IMR-90 (cell line): ENCODE results near the gene COL4A2. TPM values are rescaled to one million over a fixed set of nuclear protein-coding genes. Genes with fewer than 3 reads are reported as not detected.

Experiments
- ATAC-seq: fragments of 200-7000 bp; cut with Tn5 transposase; 2 replicates; pipeline ENCODE4 v1.9.1; 2020; ENCODE audit warnings: low read depth, mild to moderate bottlenecking, moderate library complexity
- BruUV-seq: library from RNA; stranded (reverse); fragments of 400-500 nt; replicated peaks from 2 replicates; lab custom pipeline; 2021; lab: Mats Ljungman, UMichigan
- CTCF ChIA-PET: fragments of 300-600 bp; formaldehyde crosslinking; extraction: SDS; loops from one replicate; lab custom pipeline; 2021; ENCODE audit warnings: antibody characterized with exemption; lab: Yijun Ruan, JAX
- POLR2A ChIA-PET: fragments of 300-600 bp; sonication (Branson Sonifier 250); formaldehyde crosslinking; loops from one replicate; lab custom pipeline; 2022; ENCODE audit warnings: antibody characterized with exemption; ENCODE audit not compliant: unreplicated experiment; lab: Charles Lee
- DNase-seq: peaks from one replicate; pipeline ENCODE4 v3.0.0; 2013
- H2AFZ ChIP-seq: replicated peaks from 2 replicates; pipeline ENCODE3; 2013; ENCODE audit warnings: low read length, mild to moderate bottlenecking; ENCODE audit not compliant: poor library complexity
- H2AK5ac ChIP-seq: 2 replicates; pipeline ENCODE4 v1.6.1; 2013; ENCODE audit warnings: low read depth, low read length, inconsistent platforms
- H2AK9ac ChIP-seq: replicated peaks from 2 replicates; pipeline ENCODE3; 2013; ENCODE audit warnings: mild to moderate bottlenecking, low read depth, low read length, moderate library complexity; ENCODE audit not compliant: poor library complexity
- H2BK120ac ChIP-seq: 2 replicates; pipeline ENCODE4 v1.6.1; 2013; ENCODE audit warnings: low read depth, low read length, inconsistent platforms
- H2BK15ac ChIP-seq: 3 replicates; pipeline ENCODE4 v1.6.1; 2013; ENCODE audit warnings: low read depth, low read length, inconsistent platforms
- H2BK20ac ChIP-seq: 2 replicates; pipeline ENCODE4 v1.6.1; 2013; ENCODE audit warnings: low read depth, mild to moderate bottlenecking, inconsistent platforms, low read length, moderate library complexity
- H2BK5ac ChIP-seq: 2 replicates; pipeline ENCODE4 v1.6.1; 2013; ENCODE audit warnings: mild to moderate bottlenecking, low read depth, low read length, inconsistent platforms; ENCODE audit not compliant: poor library complexity, severe bottlenecking
- H3K14ac ChIP-seq: replicated peaks from 2 replicates; pipeline ENCODE4 v1.6.1; 2013; ENCODE audit warnings: low read depth, low read length, inconsistent platforms
- H3K18ac ChIP-seq: 2 replicates; pipeline ENCODE4 v1.6.1; 2013; ENCODE audit warnings: low read depth, low read length, control low read depth
- H3K23ac ChIP-seq: 2 replicates; pipeline ENCODE4 v1.6.1; 2013; ENCODE audit warnings: low read depth, low read length, inconsistent platforms
- H3K27ac ChIP-seq: 2 replicates; pipeline ENCODE4 v1.5.1; 2013; ENCODE audit warnings: mild to moderate bottlenecking, control low read depth, low read length; ENCODE audit not compliant: insufficient read depth
- H3K27me3 ChIP-seq: 2 replicates; pipeline ENCODE4 v1.6.1; 2013; ENCODE audit warnings: low read length; ENCODE audit not compliant: control insufficient read depth, insufficient read depth
- H3K36me3 ChIP-seq: 2 replicates; pipeline ENCODE4 v1.6.1; 2013; ENCODE audit warnings: low read length, mixed read lengths; ENCODE audit not compliant: control insufficient read depth, insufficient read depth
- H3K4ac ChIP-seq: 2 replicates; pipeline ENCODE4 v1.6.1; 2013; ENCODE audit warnings: low read depth, low read length, inconsistent platforms
- H3K4me1 ChIP-seq: 2 replicates; pipeline ENCODE4 v1.6.1; 2013; ENCODE audit warnings: low read length, mixed read lengths; ENCODE audit not compliant: control insufficient read depth, insufficient read depth
- H3K4me2 ChIP-seq: 2 replicates; pipeline ENCODE4 v1.6.1; 2013; ENCODE audit warnings: low read depth, mild to moderate bottlenecking, control low read depth, low read length, moderate library complexity
- H3K4me3 ChIP-seq: 2 replicates; pipeline ENCODE4 v1.5.1; 2013; ENCODE audit warnings: low read depth, mild to moderate bottlenecking, control low read depth, low read length, moderate library complexity; ENCODE audit not compliant: insufficient read depth
- H3K56ac ChIP-seq: 2 replicates; pipeline ENCODE4 v1.6.1; 2013; ENCODE audit warnings: low read length, inconsistent platforms; ENCODE audit not compliant: insufficient read depth; ENCODE audit errors: extremely low read depth
- H3K79me1 ChIP-seq, 2 experiments: 2 replicates each; pipeline ENCODE4 v1.6.1; 2013; ENCODE audit warnings: low read length in 2 of 2, inconsistent platforms in 1 of 2, low read depth in 1 of 2
- H3K9ac ChIP-seq: 2 replicates; pipeline ENCODE4 v1.6.1; 2013; ENCODE audit warnings: low read depth, low read length, control low read depth
- H3K9me1 ChIP-seq: 2 replicates; pipeline ENCODE4 v1.6.1; 2013; ENCODE audit warnings: low read length, inconsistent platforms; ENCODE audit not compliant: insufficient read depth
- H3K9me3 ChIP-seq: 2 replicates; pipeline ENCODE4 v1.6.1; 2013; ENCODE audit warnings: low read length; ENCODE audit not compliant: control insufficient read depth, insufficient read depth
- H4K20me1 ChIP-seq: 2 replicates; pipeline ENCODE4 v1.6.1; 2013; ENCODE audit warnings: low read length, inconsistent platforms; ENCODE audit not compliant: insufficient read depth
- H4K5ac ChIP-seq: 2 replicates; pipeline ENCODE4 v1.6.1; 2013; ENCODE audit warnings: mild to moderate bottlenecking, low read depth, low read length, control low read depth
- H4K8ac ChIP-seq, 2 experiments: 2 replicates each; pipeline ENCODE4 v1.6.1; 2013; ENCODE audit warnings: low read depth in 2 of 2, low read length in 2 of 2, control low read depth in 1 of 2, inconsistent platforms in 1 of 2
- H4K91ac ChIP-seq: 2 replicates; pipeline ENCODE4 v1.6.1; 2013; ENCODE audit warnings: low read depth, low read length, inconsistent platforms; ENCODE audit not compliant: insufficient read depth
- BHLHE40 ChIP-seq: fragments of 150-350 bp; IDR thresholded peaks from 2 replicates; pipeline ENCODE4 v1.6.1; 2016; ENCODE audit warnings: mild to moderate bottlenecking, low read depth, low read length
- CEBPB ChIP-seq: IDR thresholded peaks from 2 replicates; pipeline ENCODE4 v1.6.1; 2012; ENCODE audit warnings: low read depth, low read length, improper control_type of control experiment
- CHD1 ChIP-seq: IDR thresholded peaks from 2 replicates; pipeline ENCODE4 v1.6.1; 2012; ENCODE audit warnings: low read depth, low read length, improper control_type of control experiment
- CTCF ChIP-seq: conservative IDR thresholded peaks from 2 replicates; pipeline ENCODE4 v1.5.1; 2012; ENCODE audit warnings: mild to moderate bottlenecking, low read depth, low read length, improper control_type of control experiment
- FOS ChIP-seq: fragments of 150-350 bp; IDR thresholded peaks from 2 replicates; pipeline ENCODE4 v1.6.1; 2016; ENCODE audit warnings: low read depth, low read length
- MXI1 ChIP-seq: IDR thresholded peaks from 2 replicates; pipeline ENCODE4 v1.6.1; 2012; ENCODE audit warnings: low read depth, mild to moderate bottlenecking, low read length, moderate library complexity, borderline replicate concordance
- NFE2L2 ChIP-seq: fragments of 150-350 bp; IDR thresholded peaks from 2 replicates; pipeline ENCODE4 v1.6.1; 2016; ENCODE audit warnings: low read depth, mild to moderate bottlenecking, low read length
- POLR2A ChIP-seq: IDR thresholded peaks from 2 replicates; pipeline ENCODE4 v1.6.1; 2012; ENCODE audit warnings: mild to moderate bottlenecking, low read depth, low read length
- RAD21 ChIP-seq: IDR thresholded peaks from 2 replicates; pipeline ENCODE4 v1.6.1; 2012; ENCODE audit warnings: low read length, improper control_type of control experiment
- RCOR1 ChIP-seq: IDR thresholded peaks from 2 replicates; pipeline ENCODE4 v1.6.1; 2012; ENCODE audit warnings: mild to moderate bottlenecking, low read length, improper control_type of control experiment; ENCODE audit not compliant: insufficient replicate concordance
- RFX5 ChIP-seq: IDR thresholded peaks from 2 replicates; pipeline ENCODE4 v1.8.0; 2012; ENCODE audit warnings: low read depth, mild to moderate bottlenecking, low read length, moderate library complexity
- SMC3 ChIP-seq: fragments of 150-350 bp; IDR thresholded peaks from 2 replicates; pipeline ENCODE4 v1.6.1; 2016; ENCODE audit warnings: low read depth, mild to moderate bottlenecking, antibody characterized with exemption, low read length, moderate library complexity
- USF2 ChIP-seq: fragments of 150-350 bp; IDR thresholded peaks from 2 replicates; pipeline ENCODE4 v1.6.1; 2017; ENCODE audit warnings: mild to moderate bottlenecking, antibody characterized with exemption, low read length, low read depth
- WGBS, 2 experiments: methylation state at CpG; one replicate each; pipeline versions ENCODE4 v1.1.5 to v1.1.7; 2013; ENCODE audit warnings: missing lambda C conversion rate in 2 of 2; ENCODE audit not compliant: insufficient read length in 1 of 2; ENCODE audit errors: extremely low coverage in 2 of 2; 5-methylcytosine and 5-hydroxymethylcytosine counted together
- dilution Hi-C: fragments of 300-500 bp; cut with HindIII; formaldehyde crosslinking; loops from one replicate; pipeline ENCODE4 v1.14.3; 2018; ENCODE audit warnings: low sequenced_read_pairs; ENCODE audit not compliant: unreplicated experiment
- in situ Hi-C: fragments of 300-500 bp; cut with MboI; formaldehyde crosslinking; loops from 3 replicates; pipeline ENCODE4 v1.14.3; 2019; ENCODE audit warnings: low sequenced_read_pairs, inconsistent platforms, mixed read lengths
- intact Hi-C: fragments of 100-400 bp; cut with micrococcal nuclease; formaldehyde crosslinking; loops from 2 replicates; pipeline ENCODE4 v1.10.0; 2022
- polyA plus RNA-seq, 3 experiments: library from polyadenylated mRNA; depleted of rRNA; stranded (reverse); fragments of >200 nt; gene quantifications; 2 replicates each; pipeline ENCODE4 v1.2.3, GENCODE V29; 2012; ENCODE audit warnings: low replicate concordance in 1 of 3
- total RNA-seq: library from RNA; depleted of rRNA; stranded (reverse); fragments of >200 nt; gene quantifications from 2 replicates; pipeline ENCODE4 v1.2.3, GENCODE V29; 2012

Gene COL4A2
- total and polyA plus RNA-seq, 2 of the 4 experiments (the other 2 are of a cell fraction) = 90.7 to 457 TPM

GRCh38 chr13:110268576-110269185 is 38.4 kb upstream of the COL4A2 start:
- Histone ChIP-seq H4K8ac (no peak overlapping the region), H4K20me1 (peaks cover 94% of the 10 kb centered on the region), H2BK5ac (no peak overlapping the region), H3K4me1 (peaks cover 28% of the 10 kb centered on the region), H2AFZ (no peak overlapping the region), H3K9me1 (peaks cover 58% of the 10 kb centered on the region), H2BK20ac (no peak overlapping the region), H3K14ac (no peak overlapping the region), H2BK120ac (no peak overlapping the region), H3K4me2 (no peak overlapping the region), H4K91ac (no peak overlapping the region), H3K4ac (no peak overlapping the region), H4K5ac (no peak overlapping the region), H3K9me3 (no peaks in the 10 kb centered on the region), H3K23ac (no peak overlapping the region), H2BK15ac (no peak overlapping the region), H3K27ac (no peak overlapping the region; the same call in 1 of the 2 replicates), H3K9ac (no peak overlapping the region), H2AK9ac (no peak overlapping the region), H3K56ac (no peak overlapping the region), H3K79me1 (peaks cover 37 to 92% of the 10 kb centered on the region in 2 experiments), H3K18ac (no peak overlapping the region), H3K36me3 (peaks cover 52% of the 10 kb centered on the region), H3K27me3 (no peaks in the 10 kb centered on the region), H3K4me3 (no peak overlapping the region), H2AK5ac (peak overlapping the region; percentile 0)
- CTCF ChIA-PET = no interaction called here
- BruUV-seq = no TSS peak
- intact Hi-C loops (no loop called here), in situ Hi-C loops (no loop called here), dilution Hi-C loops (no loop called here)
- ATAC-seq (no peak), DNase-seq (no peak)
- TF ChIP-seq SMC3 = no peak
- no peak for TF ChIP-seq USF2
- TF ChIP-seq CEBPB = no peak
- TF ChIP-seq RFX5 = no peak
- TF ChIP-seq BHLHE40 = no peak
- TF ChIP-seq CTCF = no peak
- TF ChIP-seq RCOR1 = no peak
- no peak for TF ChIP-seq NFE2L2
- no peak for TF ChIP-seq MXI1
- TF ChIP-seq FOS = no peak
- no peak for TF ChIP-seq RAD21
- no peak for TF ChIP-seq POLR2A
- no peak for TF ChIP-seq CHD1
- 82% methylated on average over 5 of the region's 16 CpGs; no CpG with 5 or more reads in 1 of the 2 experiments for WGBS, 2 experiments
- POLR2A ChIA-PET = no interaction called here
